ENCODE data around the gene DDAH1. TPM values are rescaled to one million over a fixed set of nuclear protein-coding genes. Genes with fewer than 3 reads are reported as not detected.

The DDAH1 gene
- total and polyA plus RNA-seq, 2 donors (not counting 3 experiments of a cell fraction or from before 2014, with no cell fraction given), result 44.0 to 75.2 TPM

GRCh38 chr1:85427849-85428248 is 37.1 kb downstream of the DDAH1 start:
- dilution Hi-C loops (cut with MboI; ENCODE audit: extremely low pct_ligation_motif_present, low sequenced_read_pairs) (no loop called here), intact Hi-C loops (cut with micrococcal nuclease) (no loop called here)
- H3K4me2 ChIP-seq (ENCODE audit: insufficient read depth, low read length), result no peak overlapping the region
- H3K27ac ChIP-seq (ENCODE audit: insufficient read depth, low read depth, low read length), result no peak overlapping the region
- H2AFZ ChIP-seq (ENCODE audit: low read depth, low read length), result no peak overlapping the region
- peaks cover 26% of the 10 kb centered on the region for H3K79me2 ChIP-seq (ENCODE audit: control insufficient read depth, insufficient read depth, low read length)
- H3K9me1 ChIP-seq (replicated peaks; ENCODE audit: control insufficient read depth, extremely low read depth, insufficient read depth, low read length), result no peaks in the 10 kb centered on the region
- no peak overlapping the region for H3K4me3 ChIP-seq (replicated peaks in 1 of 3; ENCODE audit: insufficient read depth in 1 of 3, low read depth in 1 of 3, low read length in 3 of 3)
- no peaks in the 10 kb centered on the region for H3K36me3 ChIP-seq (ENCODE audit: control insufficient read depth in 2 of 2, extremely low read depth in 1 of 2, insufficient read depth in 2 of 2, low read length in 2 of 2)
- H3K27me3 ChIP-seq (ENCODE audit: control insufficient read depth in 2 of 2, insufficient read depth in 2 of 2, low read length in 2 of 2), result no peaks in the 10 kb centered on the region
- no peak for DNase-seq (ENCODE audit: low read depth, low spot score)
- H3K9ac ChIP-seq (replicated peaks; ENCODE audit: extremely low read depth, insufficient read depth, low read length), result no peak overlapping the region
- ChIA-PET POLR2A (interaction anchor here (0.8 kb wide), 1 partner anchor 21 kb away, joined by 3 read pairs; no protein-coding TSS in a partner anchor), CTCF (interaction anchor here (0.7 to 1.6 kb wide), 3 partner anchors 10 to 120 kb away, joined by 3 to 7 read pairs (median 4); no protein-coding TSS in a partner anchor)
- TF ChIP-seq, protein P1, sequence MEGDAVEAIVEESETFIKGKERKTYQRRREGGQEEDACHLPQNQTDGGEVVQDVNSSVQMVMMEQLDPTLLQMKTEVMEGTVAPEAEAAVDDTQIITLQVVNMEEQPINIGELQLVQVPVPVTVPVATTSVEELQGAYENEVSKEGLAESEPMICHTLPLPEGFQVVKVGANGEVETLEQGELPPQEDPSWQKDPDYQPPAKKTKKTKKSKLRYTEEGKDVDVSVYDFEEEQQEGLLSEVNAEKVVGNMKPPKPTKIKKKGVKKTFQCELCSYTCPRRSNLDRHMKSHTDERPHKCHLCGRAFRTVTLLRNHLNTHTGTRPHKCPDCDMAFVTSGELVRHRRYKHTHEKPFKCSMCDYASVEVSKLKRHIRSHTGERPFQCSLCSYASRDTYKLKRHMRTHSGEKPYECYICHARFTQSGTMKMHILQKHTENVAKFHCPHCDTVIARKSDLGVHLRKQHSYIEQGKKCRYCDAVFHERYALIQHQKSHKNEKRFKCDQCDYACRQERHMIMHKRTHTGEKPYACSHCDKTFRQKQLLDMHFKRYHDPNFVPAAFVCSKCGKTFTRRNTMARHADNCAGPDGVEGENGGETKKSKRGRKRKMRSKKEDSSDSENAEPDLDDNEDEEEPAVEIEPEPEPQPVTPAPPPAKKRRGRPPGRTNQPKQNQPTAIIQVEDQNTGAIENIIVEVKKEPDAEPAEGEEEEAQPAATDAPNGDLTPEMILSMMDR (IDR thresholded peaks at IDR 0.05; ENCODE audit: extremely low read depth in 1 of 2, insufficient read depth in 1 of 2, low read depth in 1 of 2, low read length in 2 of 2), result no peak
- TF ChIP-seq JUN (IDR thresholded peaks at IDR 0.05; ENCODE audit: borderline replicate concordance, insufficient read depth, insufficient read length, low read depth) (no peak), POLR2AphosphoS5 (IDR thresholded peaks at IDR 0.05; ENCODE audit: insufficient read depth, low read depth, low read length) (no peak), FOS (IDR thresholded peaks at IDR 0.05; ENCODE audit: borderline replicate concordance, insufficient read depth, low read length) (no peak), GATA2 (IDR thresholded peaks at IDR 0.05; ENCODE audit: insufficient read depth, insufficient read length, low read depth, low read length) (no peak), MYC (IDR thresholded peaks at IDR 0.05; ENCODE audit: low read depth, low read length) (no peak), EZH2 (IDR thresholded peaks at IDR 0.05; ENCODE audit: borderline replicate concordance, low read depth, low read length, severe bottlenecking) (no peak), MAX (IDR thresholded peaks at IDR 0.05; ENCODE audit: insufficient read depth, insufficient read length) (no peak), POLR2A (IDR thresholded peaks at IDR 0.05; ENCODE audit: low read depth, low read length) (no peak)
- H4K20me1 ChIP-seq (replicated peaks; ENCODE audit: control insufficient read depth, extremely low read depth, insufficient read depth, low read length), result no peaks in the 10 kb centered on the region
- peaks cover 28% of the 10 kb centered on the region for H3K4me1 ChIP-seq (ENCODE audit: control insufficient read depth, extremely low read depth, insufficient read depth, low read length)
- no peak for FAIRE-seq
- no TSS peak for BruUV-seq (replicated peaks)
- H3K9me3 ChIP-seq (replicated peaks; ENCODE audit: control insufficient read depth, insufficient read depth, low read length), result no peaks in the 10 kb centered on the region
